SH-SY5Y (cell line): ENCODE results near the gene SERINC5.

ENCODE experiments used
- GATA2 ChIP-seq: IDR thresholded peaks from 2 replicates; pipeline ENCODE4 v1.6.1; 2011; ENCODE audit warnings: mild to moderate bottlenecking, low read depth, low read length
- GATA3 ChIP-seq: IDR thresholded peaks from 2 replicates; pipeline ENCODE4 v1.6.1; 2011; ENCODE audit warnings: low read depth, mild to moderate bottlenecking, low read length, moderate library complexity

GRCh38 chr5:80234116-80234948 is 21.5 kb downstream of the SERINC5 start:
- TF ChIP-seq GATA2 (no peak), GATA3 (no peak)
